Type B pancreatic cell (in vitro differentiated cells): ENCODE results near the gene TMEM270. TPM values are rescaled to one million over a fixed set of nuclear protein-coding genes. Genes with fewer than 3 reads are reported as not detected.

Source experiments
- DNase-seq: peaks from one replicate; pipeline ENCODE4 v3.0.0; 2021; ENCODE audit warnings: mixed read lengths; ENCODE audit not compliant: unreplicated experiment; ENCODE audit errors: extremely low spot score
- H3K27ac Mint-ChIP-seq: 2 replicates; pipeline ENCODE4 v1.8.0; 2021; ENCODE audit warnings: mild to moderate bottlenecking, mixed read lengths
- H3K27me3 Mint-ChIP-seq: 2 replicates; pipeline ENCODE4 v1.8.0; 2021; ENCODE audit warnings: mixed read lengths
- H3K36me3 Mint-ChIP-seq: 2 replicates; pipeline ENCODE4 v1.8.0; 2021; ENCODE audit warnings: mixed read lengths
- H3K4me1 Mint-ChIP-seq: one replicate; pipeline ENCODE4 v1.8.0; 2021; ENCODE audit warnings: mixed read lengths; ENCODE audit not compliant: unreplicated experiment
- H3K4me3 Mint-ChIP-seq: 2 replicates; pipeline ENCODE4 v1.8.0; 2021; ENCODE audit warnings: mild to moderate bottlenecking, mixed read lengths
- H3K9me3 Mint-ChIP-seq: 2 replicates; pipeline ENCODE4 v1.8.0; 2021; ENCODE audit warnings: mixed read lengths
- total RNA-seq: library from RNA; stranded (reverse); gene quantifications from 2 replicates; pipeline ENCODE4 v1.2.1, GENCODE V29; 2021; ENCODE audit warnings: low replicate concordance
- TF ChIP-seq, protein P1 (sequence below): fragments of 200-600 bp; sonication (generic); conservative IDR thresholded peaks from 2 replicates; pipeline ENCODE4 v1.5.0; 2021; ENCODE audit warnings: antibody characterized with exemption, mild to moderate bottlenecking

Gene TMEM270
- total RNA-seq, 1 donor from 2014 or later, result not detected

DNA sequence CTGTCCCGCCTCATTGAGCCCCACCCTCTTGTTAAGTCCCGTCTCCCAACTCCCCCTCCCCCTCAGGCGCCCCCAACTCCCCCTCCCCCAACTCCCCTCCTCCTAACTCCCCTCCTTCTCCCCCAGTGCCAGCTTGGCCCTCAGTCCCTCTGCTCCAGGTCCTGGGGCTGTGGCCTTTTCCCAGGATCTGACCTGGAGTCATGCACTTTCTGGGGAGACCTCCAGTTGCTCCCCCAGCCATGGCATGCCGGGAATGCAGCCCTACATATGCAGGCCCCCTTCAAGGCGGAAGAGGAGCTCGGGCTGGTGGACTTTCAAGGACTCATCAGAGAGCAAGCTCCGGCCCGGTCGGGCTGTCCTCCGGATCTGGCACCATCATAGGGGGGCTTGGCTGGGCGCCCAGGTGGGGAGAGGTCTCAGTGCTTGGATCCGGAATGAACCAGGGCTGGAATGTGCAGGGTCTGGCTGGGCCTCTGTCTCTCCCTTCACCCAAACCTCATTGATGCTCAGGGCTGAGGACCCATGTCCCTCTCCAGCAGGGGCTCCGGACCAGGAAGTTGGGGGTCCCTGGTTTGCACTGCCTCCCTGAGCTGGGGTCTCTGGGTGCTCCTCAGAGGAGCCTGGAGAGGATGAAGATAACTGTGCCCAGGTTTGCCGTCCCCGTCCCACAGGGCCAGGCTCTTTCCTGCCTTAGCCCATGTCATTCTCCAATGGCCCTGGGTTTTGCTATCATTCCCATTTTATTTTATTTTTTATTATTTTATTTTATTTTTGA lies 41.1 kb downstream of the TMEM270 start:
- Mint-ChIP-seq H3K4me1 (peaks cover 6% of the 10 kb centered on the region), H3K9me3 (peaks cover 2% of the 10 kb centered on the region), H3K36me3 (no peaks in the 10 kb centered on the region), H3K27ac (no peak overlapping the region), H3K4me3 (no peak overlapping the region), H3K27me3 (peaks cover under 1% of the 10 kb centered on the region)
- no peak for DNase-seq
- TF ChIP-seq, protein P1, sequence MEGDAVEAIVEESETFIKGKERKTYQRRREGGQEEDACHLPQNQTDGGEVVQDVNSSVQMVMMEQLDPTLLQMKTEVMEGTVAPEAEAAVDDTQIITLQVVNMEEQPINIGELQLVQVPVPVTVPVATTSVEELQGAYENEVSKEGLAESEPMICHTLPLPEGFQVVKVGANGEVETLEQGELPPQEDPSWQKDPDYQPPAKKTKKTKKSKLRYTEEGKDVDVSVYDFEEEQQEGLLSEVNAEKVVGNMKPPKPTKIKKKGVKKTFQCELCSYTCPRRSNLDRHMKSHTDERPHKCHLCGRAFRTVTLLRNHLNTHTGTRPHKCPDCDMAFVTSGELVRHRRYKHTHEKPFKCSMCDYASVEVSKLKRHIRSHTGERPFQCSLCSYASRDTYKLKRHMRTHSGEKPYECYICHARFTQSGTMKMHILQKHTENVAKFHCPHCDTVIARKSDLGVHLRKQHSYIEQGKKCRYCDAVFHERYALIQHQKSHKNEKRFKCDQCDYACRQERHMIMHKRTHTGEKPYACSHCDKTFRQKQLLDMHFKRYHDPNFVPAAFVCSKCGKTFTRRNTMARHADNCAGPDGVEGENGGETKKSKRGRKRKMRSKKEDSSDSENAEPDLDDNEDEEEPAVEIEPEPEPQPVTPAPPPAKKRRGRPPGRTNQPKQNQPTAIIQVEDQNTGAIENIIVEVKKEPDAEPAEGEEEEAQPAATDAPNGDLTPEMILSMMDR, result no peak

DNA sequence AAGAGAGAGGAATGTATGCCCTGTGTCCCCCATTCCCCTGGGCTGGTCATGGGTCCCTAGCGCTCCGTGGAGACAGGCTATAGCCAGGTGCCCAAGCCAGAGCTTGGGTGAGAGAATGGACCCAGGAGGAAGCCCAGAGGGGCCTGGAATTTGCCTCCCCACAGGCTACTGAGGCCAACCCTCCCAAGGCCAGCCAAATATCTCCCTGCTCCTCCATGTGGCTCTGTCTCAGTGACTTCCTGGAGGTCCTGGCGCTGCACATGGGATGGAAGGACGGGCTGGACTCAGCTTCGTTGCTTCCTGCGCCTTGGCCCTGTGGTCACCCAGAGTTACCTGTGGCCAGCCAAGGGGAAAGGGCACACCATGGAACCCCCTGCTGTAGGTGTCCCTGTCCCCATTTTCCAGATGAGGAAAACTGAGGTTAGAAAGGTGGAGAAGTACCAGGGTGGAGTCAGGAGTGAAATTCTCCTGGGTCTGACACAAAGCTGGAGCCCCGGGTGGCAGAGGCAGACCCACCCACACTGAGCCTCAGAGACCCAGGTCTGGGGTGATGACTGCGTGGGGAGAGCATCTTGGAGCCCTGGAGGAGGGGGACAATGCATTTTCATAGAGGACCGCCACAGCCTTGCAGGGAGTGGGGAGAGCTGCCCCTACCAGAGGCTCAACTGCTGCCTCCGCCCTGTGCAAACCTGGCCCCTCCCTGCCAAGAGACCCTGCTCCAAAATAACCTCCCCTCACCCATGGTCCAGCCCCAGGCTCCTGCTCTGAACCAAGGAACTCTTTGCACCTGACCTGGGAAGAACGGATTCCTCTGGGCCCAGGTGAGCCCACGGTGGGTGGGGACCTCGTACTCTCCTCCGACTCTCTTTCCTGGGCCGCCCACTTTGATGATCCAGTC lies 42.6 kb downstream of the TMEM270 start:
- H3K36me3 Mint-ChIP-seq, result no peaks in the 10 kb centered on the region
- H3K4me1 Mint-ChIP-seq, result peaks cover 7% of the 10 kb centered on the region
- H3K27ac Mint-ChIP-seq, result no peak overlapping the region
- H3K4me3 Mint-ChIP-seq, result no peak overlapping the region
- no peaks in the 10 kb centered on the region for H3K9me3 Mint-ChIP-seq
- H3K27me3 Mint-ChIP-seq, result no peaks in the 10 kb centered on the region
- no peak for DNase-seq
- TF ChIP-seq, protein P1, result no peak

DNA sequence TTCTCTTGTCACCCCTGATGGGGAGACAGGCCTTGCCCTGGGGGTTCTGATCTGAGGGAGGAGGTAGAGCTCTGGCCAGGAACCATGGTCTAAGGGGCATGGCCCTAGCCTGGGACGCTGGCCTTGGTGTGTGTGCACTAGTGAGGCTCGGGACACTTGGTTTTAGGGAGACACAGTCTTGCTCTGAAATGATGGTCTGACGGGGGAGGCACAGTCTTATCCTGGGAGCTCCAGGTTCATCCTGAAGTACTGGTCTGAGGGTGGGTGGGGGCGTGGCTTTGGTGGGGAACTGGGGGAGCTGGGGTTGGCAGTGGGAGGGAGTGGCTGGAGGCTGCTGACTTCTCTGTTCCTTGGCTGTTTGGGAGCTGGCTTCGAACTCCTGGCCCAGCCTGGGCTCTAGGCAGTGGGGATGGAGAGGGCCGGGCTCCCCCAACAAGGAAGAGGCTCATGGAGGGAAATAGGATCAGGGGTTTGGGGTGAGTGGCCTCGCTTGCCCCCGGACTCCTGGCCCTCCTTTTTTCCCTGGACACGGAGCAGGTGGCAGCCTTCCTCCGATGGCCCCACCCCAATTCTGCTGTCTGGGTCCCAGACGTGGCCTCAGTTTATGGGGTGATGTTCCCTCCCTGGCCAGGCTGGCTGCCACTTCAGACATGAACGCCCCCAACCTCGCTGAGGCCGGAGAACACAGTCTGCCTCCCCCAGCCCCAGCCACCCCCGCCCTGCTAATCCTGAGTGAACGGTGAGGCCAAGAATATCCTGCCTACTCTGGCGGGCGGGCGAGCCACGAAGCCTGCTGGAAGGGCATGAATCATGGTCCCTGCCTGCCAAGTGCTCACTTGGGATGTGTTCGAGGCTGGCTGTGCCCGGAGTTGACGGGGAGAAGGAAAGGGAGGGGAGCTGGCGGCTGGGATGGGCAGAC lies 43.5 kb downstream of the TMEM270 start:
- no peak overlapping the region for H3K4me3 Mint-ChIP-seq
- no peaks in the 10 kb centered on the region for H3K27me3 Mint-ChIP-seq
- no peak for DNase-seq
- TF ChIP-seq, protein P1, result no peak
- no peak overlapping the region for H3K27ac Mint-ChIP-seq
- H3K4me1 Mint-ChIP-seq, result peaks cover 7% of the 10 kb centered on the region
- no peaks in the 10 kb centered on the region for H3K9me3 Mint-ChIP-seq
- no peaks in the 10 kb centered on the region for H3K36me3 Mint-ChIP-seq

DNA sequence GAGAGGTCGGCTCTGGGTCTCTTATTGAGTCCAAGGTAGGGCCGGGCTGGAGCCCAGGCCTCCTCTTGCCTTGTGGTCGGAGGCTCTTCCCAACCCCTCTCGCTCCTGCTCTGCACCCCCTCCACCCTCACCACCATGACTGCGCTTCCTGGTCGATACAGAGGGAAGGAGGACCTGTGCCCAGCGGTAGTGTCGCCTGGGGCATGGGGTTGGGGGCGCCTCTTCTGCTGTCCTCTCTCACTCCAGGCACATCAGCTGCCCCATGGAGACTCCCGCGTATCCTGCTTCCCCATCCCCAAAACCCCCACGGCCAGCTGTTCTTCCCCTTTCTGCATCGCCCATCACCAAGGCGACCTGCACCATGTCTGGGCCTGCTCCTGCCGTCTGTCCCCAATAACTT lies 44.4 kb downstream of the TMEM270 start:
- no peak overlapping the region for H3K4me3 Mint-ChIP-seq
- H3K9me3 Mint-ChIP-seq, result no peaks in the 10 kb centered on the region
- H3K36me3 Mint-ChIP-seq, result no peaks in the 10 kb centered on the region
- TF ChIP-seq, protein P1, result no peak
- no peaks in the 10 kb centered on the region for H3K27me3 Mint-ChIP-seq
- H3K27ac Mint-ChIP-seq, result no peak overlapping the region
- DNase-seq, result no peak
- H3K4me1 Mint-ChIP-seq, result peaks cover 3% of the 10 kb centered on the region

DNA sequence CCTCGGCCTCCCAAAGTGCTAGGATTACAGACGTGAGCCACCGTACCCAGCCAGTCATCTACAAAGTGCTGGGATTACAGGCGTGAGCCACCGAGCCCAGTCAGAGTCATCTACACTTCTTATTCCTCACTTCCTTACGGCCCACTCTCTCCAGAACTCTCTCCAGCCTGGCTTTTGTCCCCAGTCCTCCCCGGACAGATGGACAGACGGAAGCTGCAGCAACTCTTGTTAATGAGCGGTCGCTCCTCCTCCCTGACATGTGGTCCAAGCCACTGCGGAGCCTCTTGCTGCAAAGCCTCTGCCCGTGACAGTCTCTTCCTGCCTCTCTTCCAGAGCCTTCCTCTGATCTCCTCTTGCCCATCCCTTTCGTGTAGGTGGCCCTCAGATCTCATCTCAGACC lies 45.9 kb downstream of the TMEM270 start:
- H3K27ac Mint-ChIP-seq, result no peak overlapping the region
- H3K4me1 Mint-ChIP-seq, result peaks cover 3% of the 10 kb centered on the region
- TF ChIP-seq, protein P1, result no peak
- no peak for DNase-seq
- H3K27me3 Mint-ChIP-seq, result no peaks in the 10 kb centered on the region
- H3K9me3 Mint-ChIP-seq, result no peaks in the 10 kb centered on the region
- no peaks in the 10 kb centered on the region for H3K36me3 Mint-ChIP-seq
- H3K4me3 Mint-ChIP-seq, result no peak overlapping the region
